H1 (cell line): ENCODE data around the gene TEAD4. TPM values are rescaled to one million over a fixed set of nuclear protein-coding genes. Genes with fewer than 3 reads are reported as not detected.

Experiments
- SIX5 ChIP-seq: IDR thresholded peaks from 2 replicates; pipeline ENCODE4 v1.6.1; 2011; ENCODE audit warnings: mild to moderate bottlenecking, low read depth, low read length
- USF2 ChIP-seq: IDR thresholded peaks from 2 replicates; pipeline ENCODE4 v1.6.1; 2011; ENCODE audit warnings: low read length, improper control_type of control experiment
- polyA plus RNA-seq, 7 experiments: library from polyadenylated mRNA; depleted of rRNA in 3 of 7; stranded (reverse) in 5 of 7; unstranded in 2 of 7; fragments of >200 nt in 5 of 7; fragments of 200-250 nt in 2 of 7; gene quantifications; 1 replicate in 5 of 7; 2 replicates in 1 of 7; 4 replicates in 1 of 7; pipeline versions ENCODE4 v1.2.1 to v1.2.3, GENCODE V29; 2011 to 2013; ENCODE audit warnings: missing spikeins in 2 of 7, mixed read lengths in 2 of 7
- total RNA-seq: library from RNA; stranded (reverse); fragmentation: NEBNext Ultra II Directional; extraction: Animal tissue kit (Norgen Biotek cat#: 25700); gene quantifications from 2 replicates; pipeline ENCODE4 v1.2.1, GENCODE V29; 2021
- TF ChIP-seq, protein P1 (sequence below), 3 experiments: IDR thresholded peaks; 1 replicate in 2 of 3; 2 replicates in 1 of 3; pipeline versions ENCODE4 v1.5.1 to v1.6.1; 2011; ENCODE audit warnings: low read length in 3 of 3, mild to moderate bottlenecking in 3 of 3, inconsistent platforms in 2 of 3, low read depth in 1 of 3, moderate library complexity in 1 of 3; ENCODE audit not compliant: insufficient read depth in 1 of 3; ENCODE audit errors: control extremely low read depth in 1 of 3
- TF ChIP-seq, protein P2 (sequence below): fragments of 300-600 bp; sonication (generic); IDR thresholded peaks from 2 replicates; pipeline ENCODE4 v1.7.1; 2012; ENCODE audit warnings: low read length, moderate library complexity, mild to moderate bottlenecking, inconsistent platforms; ENCODE audit not compliant: insufficient replicate concordance

Gene TEAD4
- total and polyA plus RNA-seq, 2 of the 8 experiments (the other 6 are each of a cell fraction or from before 2014, with no cell fraction given): 56.7 to 116 TPM

GRCh38 chr12:2923057-2923456, 36.1 kb upstream of the TEAD4 start (continued):
- TF ChIP-seq, protein P1, sequence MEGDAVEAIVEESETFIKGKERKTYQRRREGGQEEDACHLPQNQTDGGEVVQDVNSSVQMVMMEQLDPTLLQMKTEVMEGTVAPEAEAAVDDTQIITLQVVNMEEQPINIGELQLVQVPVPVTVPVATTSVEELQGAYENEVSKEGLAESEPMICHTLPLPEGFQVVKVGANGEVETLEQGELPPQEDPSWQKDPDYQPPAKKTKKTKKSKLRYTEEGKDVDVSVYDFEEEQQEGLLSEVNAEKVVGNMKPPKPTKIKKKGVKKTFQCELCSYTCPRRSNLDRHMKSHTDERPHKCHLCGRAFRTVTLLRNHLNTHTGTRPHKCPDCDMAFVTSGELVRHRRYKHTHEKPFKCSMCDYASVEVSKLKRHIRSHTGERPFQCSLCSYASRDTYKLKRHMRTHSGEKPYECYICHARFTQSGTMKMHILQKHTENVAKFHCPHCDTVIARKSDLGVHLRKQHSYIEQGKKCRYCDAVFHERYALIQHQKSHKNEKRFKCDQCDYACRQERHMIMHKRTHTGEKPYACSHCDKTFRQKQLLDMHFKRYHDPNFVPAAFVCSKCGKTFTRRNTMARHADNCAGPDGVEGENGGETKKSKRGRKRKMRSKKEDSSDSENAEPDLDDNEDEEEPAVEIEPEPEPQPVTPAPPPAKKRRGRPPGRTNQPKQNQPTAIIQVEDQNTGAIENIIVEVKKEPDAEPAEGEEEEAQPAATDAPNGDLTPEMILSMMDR (IDR thresholded peaks at IDR 0.05; ENCODE audit: control extremely low read depth in 1 of 3, insufficient read depth in 1 of 3, low read depth in 1 of 3, low read length in 3 of 3): no peak
- TF ChIP-seq SIX5 (no peak), USF2 (no peak)
- TF ChIP-seq, protein P2, sequence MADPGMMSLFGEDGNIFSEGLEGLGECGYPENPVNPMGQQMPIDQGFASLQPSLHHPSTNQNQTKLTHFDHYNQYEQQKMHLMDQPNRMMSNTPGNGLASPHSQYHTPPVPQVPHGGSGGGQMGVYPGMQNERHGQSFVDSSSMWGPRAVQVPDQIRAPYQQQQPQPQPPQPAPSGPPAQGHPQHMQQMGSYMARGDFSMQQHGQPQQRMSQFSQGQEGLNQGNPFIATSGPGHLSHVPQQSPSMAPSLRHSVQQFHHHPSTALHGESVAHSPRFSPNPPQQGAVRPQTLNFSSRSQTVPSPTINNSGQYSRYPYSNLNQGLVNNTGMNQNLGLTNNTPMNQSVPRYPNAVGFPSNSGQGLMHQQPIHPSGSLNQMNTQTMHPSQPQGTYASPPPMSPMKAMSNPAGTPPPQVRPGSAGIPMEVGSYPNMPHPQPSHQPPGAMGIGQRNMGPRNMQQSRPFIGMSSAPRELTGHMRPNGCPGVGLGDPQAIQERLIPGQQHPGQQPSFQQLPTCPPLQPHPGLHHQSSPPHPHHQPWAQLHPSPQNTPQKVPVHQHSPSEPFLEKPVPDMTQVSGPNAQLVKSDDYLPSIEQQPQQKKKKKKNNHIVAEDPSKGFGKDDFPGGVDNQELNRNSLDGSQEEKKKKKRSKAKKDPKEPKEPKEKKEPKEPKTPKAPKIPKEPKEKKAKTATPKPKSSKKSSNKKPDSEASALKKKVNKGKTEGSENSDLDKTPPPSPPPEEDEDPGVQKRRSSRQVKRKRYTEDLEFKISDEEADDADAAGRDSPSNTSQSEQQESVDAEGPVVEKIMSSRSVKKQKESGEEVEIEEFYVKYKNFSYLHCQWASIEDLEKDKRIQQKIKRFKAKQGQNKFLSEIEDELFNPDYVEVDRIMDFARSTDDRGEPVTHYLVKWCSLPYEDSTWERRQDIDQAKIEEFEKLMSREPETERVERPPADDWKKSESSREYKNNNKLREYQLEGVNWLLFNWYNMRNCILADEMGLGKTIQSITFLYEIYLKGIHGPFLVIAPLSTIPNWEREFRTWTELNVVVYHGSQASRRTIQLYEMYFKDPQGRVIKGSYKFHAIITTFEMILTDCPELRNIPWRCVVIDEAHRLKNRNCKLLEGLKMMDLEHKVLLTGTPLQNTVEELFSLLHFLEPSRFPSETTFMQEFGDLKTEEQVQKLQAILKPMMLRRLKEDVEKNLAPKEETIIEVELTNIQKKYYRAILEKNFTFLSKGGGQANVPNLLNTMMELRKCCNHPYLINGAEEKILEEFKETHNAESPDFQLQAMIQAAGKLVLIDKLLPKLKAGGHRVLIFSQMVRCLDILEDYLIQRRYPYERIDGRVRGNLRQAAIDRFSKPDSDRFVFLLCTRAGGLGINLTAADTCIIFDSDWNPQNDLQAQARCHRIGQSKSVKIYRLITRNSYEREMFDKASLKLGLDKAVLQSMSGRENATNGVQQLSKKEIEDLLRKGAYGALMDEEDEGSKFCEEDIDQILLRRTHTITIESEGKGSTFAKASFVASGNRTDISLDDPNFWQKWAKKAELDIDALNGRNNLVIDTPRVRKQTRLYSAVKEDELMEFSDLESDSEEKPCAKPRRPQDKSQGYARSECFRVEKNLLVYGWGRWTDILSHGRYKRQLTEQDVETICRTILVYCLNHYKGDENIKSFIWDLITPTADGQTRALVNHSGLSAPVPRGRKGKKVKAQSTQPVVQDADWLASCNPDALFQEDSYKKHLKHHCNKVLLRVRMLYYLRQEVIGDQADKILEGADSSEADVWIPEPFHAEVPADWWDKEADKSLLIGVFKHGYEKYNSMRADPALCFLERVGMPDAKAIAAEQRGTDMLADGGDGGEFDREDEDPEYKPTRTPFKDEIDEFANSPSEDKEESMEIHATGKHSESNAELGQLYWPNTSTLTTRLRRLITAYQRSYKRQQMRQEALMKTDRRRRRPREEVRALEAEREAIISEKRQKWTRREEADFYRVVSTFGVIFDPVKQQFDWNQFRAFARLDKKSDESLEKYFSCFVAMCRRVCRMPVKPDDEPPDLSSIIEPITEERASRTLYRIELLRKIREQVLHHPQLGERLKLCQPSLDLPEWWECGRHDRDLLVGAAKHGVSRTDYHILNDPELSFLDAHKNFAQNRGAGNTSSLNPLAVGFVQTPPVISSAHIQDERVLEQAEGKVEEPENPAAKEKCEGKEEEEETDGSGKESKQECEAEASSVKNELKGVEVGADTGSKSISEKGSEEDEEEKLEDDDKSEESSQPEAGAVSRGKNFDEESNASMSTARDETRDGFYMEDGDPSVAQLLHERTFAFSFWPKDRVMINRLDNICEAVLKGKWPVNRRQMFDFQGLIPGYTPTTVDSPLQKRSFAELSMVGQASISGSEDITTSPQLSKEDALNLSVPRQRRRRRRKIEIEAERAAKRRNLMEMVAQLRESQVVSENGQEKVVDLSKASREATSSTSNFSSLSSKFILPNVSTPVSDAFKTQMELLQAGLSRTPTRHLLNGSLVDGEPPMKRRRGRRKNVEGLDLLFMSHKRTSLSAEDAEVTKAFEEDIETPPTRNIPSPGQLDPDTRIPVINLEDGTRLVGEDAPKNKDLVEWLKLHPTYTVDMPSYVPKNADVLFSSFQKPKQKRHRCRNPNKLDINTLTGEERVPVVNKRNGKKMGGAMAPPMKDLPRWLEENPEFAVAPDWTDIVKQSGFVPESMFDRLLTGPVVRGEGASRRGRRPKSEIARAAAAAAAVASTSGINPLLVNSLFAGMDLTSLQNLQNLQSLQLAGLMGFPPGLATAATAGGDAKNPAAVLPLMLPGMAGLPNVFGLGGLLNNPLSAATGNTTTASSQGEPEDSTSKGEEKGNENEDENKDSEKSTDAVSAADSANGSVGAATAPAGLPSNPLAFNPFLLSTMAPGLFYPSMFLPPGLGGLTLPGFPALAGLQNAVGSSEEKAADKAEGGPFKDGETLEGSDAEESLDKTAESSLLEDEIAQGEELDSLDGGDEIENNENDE: no peak
- TF ChIP-seq, all 59 proteins: peak for 0
